Liver (tissue), 9 donors: Measurements from ENCODE around the gene PRKN. TPM values are rescaled to one million over a fixed set of nuclear protein-coding genes. Genes with fewer than 3 reads are reported as not detected.

Source experiments
- DNase-seq: peaks from one replicate; pipeline ENCODE4 v3.0.0-alpha.2; 2017; ENCODE audit warnings: low spot score
- H3K27ac ChIP-seq, 2 donors: one replicate each; pipeline ENCODE4 v1.7.0; 2013; ENCODE audit warnings: inconsistent platforms in 2 of 2, low read length in 2 of 2, control low read depth in 1 of 2, low read depth in 1 of 2, mild to moderate bottlenecking in 1 of 2
- H3K27me3 ChIP-seq, 4 donors: one replicate each; pipeline versions ENCODE4 v1.6.1 to v1.7.0; 2013; ENCODE audit warnings: low read length in 3 of 4, inconsistent platforms in 1 of 4, mild to moderate bottlenecking in 1 of 4, moderate library complexity in 1 of 4; ENCODE audit not compliant: control insufficient read depth in 4 of 4, insufficient read depth in 4 of 4
- H3K36me3 ChIP-seq, 4 donors: one replicate each; pipeline versions ENCODE4 v1.6.1 to v1.7.0; 2013; ENCODE audit warnings: low read length in 3 of 4, mild to moderate bottlenecking in 3 of 4, low read depth in 1 of 4, moderate library complexity in 1 of 4; ENCODE audit not compliant: control insufficient read depth in 4 of 4, insufficient read depth in 3 of 4
- H3K4me1 ChIP-seq, 4 donors: one replicate each; pipeline versions ENCODE4 v1.6.1 to v1.7.0; 2013; ENCODE audit warnings: low read length in 3 of 4, mild to moderate bottlenecking in 3 of 4, moderate library complexity in 1 of 4; ENCODE audit not compliant: control insufficient read depth in 4 of 4, insufficient read depth in 4 of 4
- H3K4me3 ChIP-seq, 3 donors: one replicate each; pipeline versions ENCODE4 v1.6.1 to v1.7.0; 2013; ENCODE audit warnings: low read length in 3 of 3, control low read depth in 1 of 3, low read depth in 1 of 3, mild to moderate bottlenecking in 1 of 3
- H3K9ac ChIP-seq, 2 donors: one replicate each; pipeline ENCODE4 v1.7.0; 2013; ENCODE audit warnings: low read length in 2 of 2, mild to moderate bottlenecking in 2 of 2, moderate library complexity in 2 of 2, control low read depth in 1 of 2, low read depth in 1 of 2
- H3K9me3 ChIP-seq, 4 donors: one replicate each; pipeline versions ENCODE4 v1.6.1 to v1.7.0; 2013; ENCODE audit warnings: low read length in 3 of 4; ENCODE audit not compliant: control insufficient read depth in 4 of 4
- EGR1 ChIP-seq, 2 donors: IDR thresholded peaks; 2 replicates each; pipeline ENCODE4 v1.6.1; 2016 to 2018; ENCODE audit warnings: antibody characterized with exemption in 2 of 2, low read depth in 2 of 2
- FOXA1 ChIP-seq: IDR thresholded peaks from 2 replicates; pipeline ENCODE4 v1.6.1; 2016; ENCODE audit warnings: antibody characterized with exemption
- FOXA2 ChIP-seq: IDR thresholded peaks from 2 replicates; pipeline ENCODE4 v1.6.1; 2016; ENCODE audit warnings: antibody characterized with exemption
- GABPA ChIP-seq, 2 donors: IDR thresholded peaks in 1 of 2; conservative IDR thresholded peaks in 1 of 2; 2 replicates each; pipeline ENCODE4 v1.6.1; 2016; ENCODE audit warnings: antibody characterized with exemption in 2 of 2, mild to moderate bottlenecking in 1 of 2, moderate library complexity in 1 of 2
- HNF4A ChIP-seq, 2 donors: conservative IDR thresholded peaks; 2 replicates each; pipeline ENCODE4 v1.6.1; 2016; ENCODE audit warnings: antibody characterized with exemption in 2 of 2, mild to moderate bottlenecking in 2 of 2
- HNF4G ChIP-seq: IDR thresholded peaks from 2 replicates; pipeline ENCODE4 v1.6.1; 2016; ENCODE audit warnings: antibody characterized with exemption
- JUND ChIP-seq, 2 donors: IDR thresholded peaks; 2 replicates each; pipeline ENCODE4 v1.6.1; 2016; ENCODE audit warnings: antibody characterized with exemption in 2 of 2
- NR2F2 ChIP-seq: IDR thresholded peaks from 2 replicates; pipeline ENCODE4 v1.6.1; 2016; ENCODE audit warnings: antibody characterized with exemption
- RAD21 ChIP-seq, 2 donors: IDR thresholded peaks; 2 replicates each; pipeline ENCODE4 v1.6.1; 2016; ENCODE audit warnings: antibody characterized with exemption in 2 of 2, mild to moderate bottlenecking in 2 of 2
- SP1 ChIP-seq: IDR thresholded peaks from 2 replicates; pipeline ENCODE4 v1.6.1; 2018; ENCODE audit warnings: antibody characterized with exemption, mild to moderate bottlenecking
- TAF1 ChIP-seq: conservative IDR thresholded peaks from 2 replicates; pipeline ENCODE4 v1.6.1; 2016; ENCODE audit warnings: antibody characterized with exemption, mild to moderate bottlenecking
- YY1 ChIP-seq: IDR thresholded peaks from 2 replicates; pipeline ENCODE4 v1.6.1; 2016; ENCODE audit warnings: antibody characterized with exemption, mild to moderate bottlenecking
- WGBS: extraction: QIAGEN DNeasy Blood & Tissue Kit; methylation state at CpG from one replicate; pipeline ENCODE4 v1.1.7; 2013; 5-methylcytosine and 5-hydroxymethylcytosine counted together
- polyA plus RNA-seq, 2 donors: library from polyadenylated mRNA; stranded (reverse) in 1 of 2; unstranded in 1 of 2; fragments of 200-250 nt in 1 of 2; fragments of >200 nt in 1 of 2; fragmentation: Nextera tagmentation in 1 of 2; extraction: Ambion mirVana in 1 of 2; gene quantifications; one replicate each; pipeline versions ENCODE4 v1.2.1 to v1.2.3, GENCODE V29; 2013 to 2015
- total RNA-seq, 2 donors: library from RNA; depleted of rRNA; stranded (reverse); fragments of >200 nt; gene quantifications; one replicate each; pipeline ENCODE4 v1.2.3, GENCODE V29; 2014
- TF ChIP-seq, protein P1 (sequence below): IDR thresholded peaks from 2 replicates; pipeline ENCODE4 v1.6.1; 2016; ENCODE audit warnings: antibody characterized with exemption
- TF ChIP-seq, protein P2 (sequence below): fragments of 150-350 bp; IDR thresholded peaks from 2 replicates; pipeline ENCODE4 v1.5.1; 2017; ENCODE audit warnings: improper control_type of control experiment, low read depth, low read length; ENCODE audit not compliant: missing input control
- TF ChIP-seq, protein P3 (sequence below): IDR thresholded peaks from 2 replicates; pipeline ENCODE4 v1.6.1; 2016; ENCODE audit warnings: antibody characterized with exemption, mild to moderate bottlenecking
- TF ChIP-seq, protein P4 (sequence below): IDR thresholded peaks from 2 replicates; pipeline ENCODE4 v1.6.1; 2016; ENCODE audit warnings: antibody characterized with exemption
- TF ChIP-seq, protein P5 (sequence below): IDR thresholded peaks from 2 replicates; pipeline ENCODE4 v1.6.1; 2016; ENCODE audit warnings: antibody characterized with exemption
- donor health status: healthy.
- donor health status: healthy.
- donor health status: healthy.
- donor health status: healthy.
- donor health status: healthy.

Gene PRKN
- total and polyA plus RNA-seq, 4 donors = 0.47 to 4.1 (median 3.2) TPM

DNA sequence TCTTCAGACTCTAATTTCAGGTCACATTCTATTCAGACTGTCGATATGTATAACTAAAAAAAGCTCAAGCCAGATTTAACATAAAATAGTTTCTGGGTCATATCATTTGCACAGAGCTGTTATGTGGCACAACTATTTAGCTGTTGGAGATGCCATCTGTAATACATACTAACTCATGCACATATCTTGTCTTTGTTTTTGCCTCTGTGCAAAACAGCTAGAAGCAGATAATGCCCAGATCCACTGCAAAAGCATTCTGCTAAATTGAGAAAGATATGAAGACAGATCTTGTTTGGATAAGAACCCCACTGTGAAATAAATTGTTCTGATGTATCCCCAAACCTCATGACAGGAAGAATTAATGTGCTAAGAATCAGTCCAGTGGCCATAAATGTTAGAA is 930.9 kb downstream of the PRKN start:
- Histone ChIP-seq H3K4me1 (no peaks in the 10 kb centered on the region), H3K36me3 (no peaks in the 10 kb centered on the region), H3K27ac (no peak overlapping the region), H3K4me3 (no peak overlapping the region), H3K27me3 (no peaks in the 10 kb centered on the region), H3K9ac (no peak overlapping the region), H3K9me3 (peaks cover 0 to 7% (median 0%) of the 10 kb centered on the region in 4 donors)
- TF ChIP-seq GABPA (IDR thresholded peaks at IDR 0.05 in 1 of 2, conservative IDR thresholded peaks at IDR 0.05 in 1 of 2) (no peak), NR2F2 (no peak), YY1 (no peak), FOXA2 (no peak), TAF1 (no peak), FOXA1 (no peak), RAD21 (IDR thresholded peaks at IDR 0.05) (no peak), EGR1 (IDR thresholded peaks at IDR 0.05; ENCODE audit: low read depth in 2 of 2) (no peak), HNF4G (no peak), SP1 (no peak)
- TF ChIP-seq, protein P1, sequence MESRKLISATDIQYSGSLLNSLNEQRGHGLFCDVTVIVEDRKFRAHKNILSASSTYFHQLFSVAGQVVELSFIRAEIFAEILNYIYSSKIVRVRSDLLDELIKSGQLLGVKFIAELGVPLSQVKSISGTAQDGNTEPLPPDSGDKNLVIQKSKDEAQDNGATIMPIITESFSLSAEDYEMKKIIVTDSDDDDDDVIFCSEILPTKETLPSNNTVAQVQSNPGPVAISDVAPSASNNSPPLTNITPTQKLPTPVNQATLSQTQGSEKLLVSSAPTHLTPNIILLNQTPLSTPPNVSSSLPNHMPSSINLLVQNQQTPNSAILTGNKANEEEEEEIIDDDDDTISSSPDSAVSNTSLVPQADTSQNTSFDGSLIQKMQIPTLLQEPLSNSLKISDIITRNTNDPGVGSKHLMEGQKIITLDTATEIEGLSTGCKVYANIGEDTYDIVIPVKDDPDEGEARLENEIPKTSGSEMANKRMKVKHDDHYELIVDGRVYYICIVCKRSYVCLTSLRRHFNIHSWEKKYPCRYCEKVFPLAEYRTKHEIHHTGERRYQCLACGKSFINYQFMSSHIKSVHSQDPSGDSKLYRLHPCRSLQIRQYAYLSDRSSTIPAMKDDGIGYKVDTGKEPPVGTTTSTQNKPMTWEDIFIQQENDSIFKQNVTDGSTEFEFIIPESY = no peak
- TF ChIP-seq, protein P2, sequence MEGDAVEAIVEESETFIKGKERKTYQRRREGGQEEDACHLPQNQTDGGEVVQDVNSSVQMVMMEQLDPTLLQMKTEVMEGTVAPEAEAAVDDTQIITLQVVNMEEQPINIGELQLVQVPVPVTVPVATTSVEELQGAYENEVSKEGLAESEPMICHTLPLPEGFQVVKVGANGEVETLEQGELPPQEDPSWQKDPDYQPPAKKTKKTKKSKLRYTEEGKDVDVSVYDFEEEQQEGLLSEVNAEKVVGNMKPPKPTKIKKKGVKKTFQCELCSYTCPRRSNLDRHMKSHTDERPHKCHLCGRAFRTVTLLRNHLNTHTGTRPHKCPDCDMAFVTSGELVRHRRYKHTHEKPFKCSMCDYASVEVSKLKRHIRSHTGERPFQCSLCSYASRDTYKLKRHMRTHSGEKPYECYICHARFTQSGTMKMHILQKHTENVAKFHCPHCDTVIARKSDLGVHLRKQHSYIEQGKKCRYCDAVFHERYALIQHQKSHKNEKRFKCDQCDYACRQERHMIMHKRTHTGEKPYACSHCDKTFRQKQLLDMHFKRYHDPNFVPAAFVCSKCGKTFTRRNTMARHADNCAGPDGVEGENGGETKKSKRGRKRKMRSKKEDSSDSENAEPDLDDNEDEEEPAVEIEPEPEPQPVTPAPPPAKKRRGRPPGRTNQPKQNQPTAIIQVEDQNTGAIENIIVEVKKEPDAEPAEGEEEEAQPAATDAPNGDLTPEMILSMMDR = no peak
- TF ChIP-seq, protein P3, sequence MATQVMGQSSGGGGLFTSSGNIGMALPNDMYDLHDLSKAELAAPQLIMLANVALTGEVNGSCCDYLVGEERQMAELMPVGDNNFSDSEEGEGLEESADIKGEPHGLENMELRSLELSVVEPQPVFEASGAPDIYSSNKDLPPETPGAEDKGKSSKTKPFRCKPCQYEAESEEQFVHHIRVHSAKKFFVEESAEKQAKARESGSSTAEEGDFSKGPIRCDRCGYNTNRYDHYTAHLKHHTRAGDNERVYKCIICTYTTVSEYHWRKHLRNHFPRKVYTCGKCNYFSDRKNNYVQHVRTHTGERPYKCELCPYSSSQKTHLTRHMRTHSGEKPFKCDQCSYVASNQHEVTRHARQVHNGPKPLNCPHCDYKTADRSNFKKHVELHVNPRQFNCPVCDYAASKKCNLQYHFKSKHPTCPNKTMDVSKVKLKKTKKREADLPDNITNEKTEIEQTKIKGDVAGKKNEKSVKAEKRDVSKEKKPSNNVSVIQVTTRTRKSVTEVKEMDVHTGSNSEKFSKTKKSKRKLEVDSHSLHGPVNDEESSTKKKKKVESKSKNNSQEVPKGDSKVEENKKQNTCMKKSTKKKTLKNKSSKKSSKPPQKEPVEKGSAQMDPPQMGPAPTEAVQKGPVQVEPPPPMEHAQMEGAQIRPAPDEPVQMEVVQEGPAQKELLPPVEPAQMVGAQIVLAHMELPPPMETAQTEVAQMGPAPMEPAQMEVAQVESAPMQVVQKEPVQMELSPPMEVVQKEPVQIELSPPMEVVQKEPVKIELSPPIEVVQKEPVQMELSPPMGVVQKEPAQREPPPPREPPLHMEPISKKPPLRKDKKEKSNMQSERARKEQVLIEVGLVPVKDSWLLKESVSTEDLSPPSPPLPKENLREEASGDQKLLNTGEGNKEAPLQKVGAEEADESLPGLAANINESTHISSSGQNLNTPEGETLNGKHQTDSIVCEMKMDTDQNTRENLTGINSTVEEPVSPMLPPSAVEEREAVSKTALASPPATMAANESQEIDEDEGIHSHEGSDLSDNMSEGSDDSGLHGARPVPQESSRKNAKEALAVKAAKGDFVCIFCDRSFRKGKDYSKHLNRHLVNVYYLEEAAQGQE = no peak
- WGBS = 85% methylated on average over 1 of the region's 1 CpG
- DNase-seq = no peak

DNA sequence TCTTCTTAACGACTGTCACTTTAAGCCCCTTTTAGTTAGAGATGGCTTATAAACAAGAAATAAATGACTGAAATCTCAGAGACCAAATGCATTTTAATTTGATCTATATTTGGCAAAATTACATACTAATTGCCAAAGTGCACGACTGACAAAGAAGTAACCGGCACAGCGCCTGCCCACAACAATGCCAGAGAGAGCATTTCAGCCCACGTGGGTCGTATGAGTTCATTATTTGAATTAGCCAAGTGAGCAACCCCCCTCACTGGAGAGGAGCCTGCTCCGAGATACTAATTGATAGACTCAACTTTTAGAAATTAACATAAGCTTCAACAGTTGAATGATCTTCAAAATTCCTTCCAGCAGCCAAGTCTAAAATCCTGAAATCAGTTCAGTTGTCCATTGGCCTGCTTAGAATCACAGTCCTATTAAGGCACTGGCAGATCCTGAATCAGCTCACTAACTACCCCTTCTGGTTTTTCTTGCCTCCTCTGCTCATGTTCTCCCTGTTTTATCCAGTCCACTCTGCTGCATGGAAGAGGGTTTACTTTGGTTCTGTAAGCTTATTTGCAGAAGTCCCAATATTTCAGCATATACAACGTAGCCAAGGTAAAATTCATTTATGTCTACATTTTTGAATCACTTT is 934.6 kb downstream of the PRKN start:
- H3K9ac ChIP-seq = no peak overlapping the region
- WGBS = 82% methylated on average over 8 of the region's 8 CpGs
- H3K4me3 ChIP-seq = no peak overlapping the region
- no peak for DNase-seq
- H3K9me3 ChIP-seq = peaks cover 0 to 5% (median 1%) of the 10 kb centered on the region in 4 donors
- H3K27me3 ChIP-seq = no peaks in the 10 kb centered on the region
- H3K27ac ChIP-seq = no peak overlapping the region
- H3K36me3 ChIP-seq = no peaks in the 10 kb centered on the region
- H3K4me1 ChIP-seq = no peaks in the 10 kb centered on the region
- TF ChIP-seq HNF4A (conservative IDR thresholded peaks at IDR 0.05) (no peak), FOXA2 (no peak), HNF4G (no peak), SP1 (no peak), JUND (IDR thresholded peaks at IDR 0.05) (no peak), TAF1 (no peak), FOXA1 (no peak), GABPA (IDR thresholded peaks at IDR 0.05 in 1 of 2, conservative IDR thresholded peaks at IDR 0.05 in 1 of 2) (no peak)
- TF ChIP-seq, protein P4, sequence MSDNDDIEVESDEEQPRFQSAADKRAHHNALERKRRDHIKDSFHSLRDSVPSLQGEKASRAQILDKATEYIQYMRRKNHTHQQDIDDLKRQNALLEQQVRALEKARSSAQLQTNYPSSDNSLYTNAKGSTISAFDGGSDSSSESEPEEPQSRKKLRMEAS = no peak
- TF ChIP-seq, protein P1 = no peak
- TF ChIP-seq, protein P2 = no peak
- TF ChIP-seq, protein P5, sequence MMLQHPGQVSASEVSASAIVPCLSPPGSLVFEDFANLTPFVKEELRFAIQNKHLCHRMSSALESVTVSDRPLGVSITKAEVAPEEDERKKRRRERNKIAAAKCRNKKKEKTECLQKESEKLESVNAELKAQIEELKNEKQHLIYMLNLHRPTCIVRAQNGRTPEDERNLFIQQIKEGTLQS = no peak
